GM23338 (cell line): ENCODE measurements around the gene MGAT4B. TPM values are rescaled to one million over a fixed set of nuclear protein-coding genes. Genes with fewer than 3 reads are reported as not detected.

ENCODE experiments used
- CREB1 ChIP-seq: fragments of 250-450 bp; sonication (Bioruptor Pico); IDR thresholded peaks from 2 replicates; pipeline ENCODE4 v1.5.0; 2020; ENCODE audit warnings: low read depth, mild to moderate bottlenecking, moderate library complexity
- EZH2 ChIP-seq: fragments of 200-600 bp; sonication (generic); IDR thresholded peaks from one replicate; pipeline ENCODE4 v1.8.0; 2017; ENCODE audit warnings: antibody characterized with exemption, mild to moderate bottlenecking, low read depth; ENCODE audit not compliant: unreplicated experiment
- EZH2phosphoT487 ChIP-seq: fragments of 200-600 bp; sonication (generic); IDR thresholded peaks from one replicate; pipeline ENCODE4 v1.8.1; 2018; ENCODE audit warnings: antibody characterized with exemption; ENCODE audit not compliant: unreplicated experiment
- NANOG ChIP-seq: IDR thresholded peaks from 2 replicates; pipeline ENCODE4 v1.6.1; 2016; ENCODE audit warnings: antibody characterized with exemption, borderline replicate concordance
- POLR2AphosphoS5 ChIP-seq: IDR thresholded peaks from 2 replicates; pipeline ENCODE4 v1.6.1; 2016; ENCODE audit warnings: antibody characterized with exemption, low read depth
- STAT1 ChIP-seq: IDR thresholded peaks from one replicate; pipeline ENCODE4 v1.6.1; 2016; ENCODE audit warnings: antibody characterized with exemption; ENCODE audit not compliant: unreplicated experiment
- ZNF114 ChIP-seq: fragments of 250-450 bp; sonication (Bioruptor Pico); IDR thresholded peaks from 2 replicates; pipeline ENCODE4 v1.5.0; 2020; ENCODE audit warnings: mild to moderate bottlenecking, moderate library complexity
- ZNF331 ChIP-seq: fragments of 250-450 bp; sonication (Bioruptor Pico); IDR thresholded peaks from 2 replicates; pipeline ENCODE4 v1.5.0; 2020; ENCODE audit warnings: low read depth, mild to moderate bottlenecking, moderate library complexity
- polyA plus RNA-seq: library from polyadenylated mRNA; unstranded; fragments of >200 nt; fragmentation: Nextera tagmentation; extraction: Ambion mirVana; gene quantifications from 2 replicates; pipeline ENCODE4 v1.2.1, GENCODE V29; 2016
- total RNA-seq: library from RNA; depleted of rRNA; stranded (reverse); fragments of >200 nt; shearing (Covaris generic); gene quantifications from 2 replicates; pipeline ENCODE4 v1.2.3, GENCODE V29; 2014
- TF ChIP-seq, protein P1 (sequence below): fragments of 250-450 bp; sonication (Bioruptor Pico); IDR thresholded peaks from 2 replicates; pipeline ENCODE4 v1.5.0; 2020; ENCODE audit warnings: mild to moderate bottlenecking, moderate library complexity
- TF ChIP-seq, protein P2 (sequence below): IDR thresholded peaks from 2 replicates; pipeline ENCODE4 v1.6.1; 2016; ENCODE audit warnings: antibody characterized with exemption

MGAT4B gene
- total and polyA plus RNA-seq, 2 experiments from 2014 or later, result 32.3 to 101 TPM

DNA sequence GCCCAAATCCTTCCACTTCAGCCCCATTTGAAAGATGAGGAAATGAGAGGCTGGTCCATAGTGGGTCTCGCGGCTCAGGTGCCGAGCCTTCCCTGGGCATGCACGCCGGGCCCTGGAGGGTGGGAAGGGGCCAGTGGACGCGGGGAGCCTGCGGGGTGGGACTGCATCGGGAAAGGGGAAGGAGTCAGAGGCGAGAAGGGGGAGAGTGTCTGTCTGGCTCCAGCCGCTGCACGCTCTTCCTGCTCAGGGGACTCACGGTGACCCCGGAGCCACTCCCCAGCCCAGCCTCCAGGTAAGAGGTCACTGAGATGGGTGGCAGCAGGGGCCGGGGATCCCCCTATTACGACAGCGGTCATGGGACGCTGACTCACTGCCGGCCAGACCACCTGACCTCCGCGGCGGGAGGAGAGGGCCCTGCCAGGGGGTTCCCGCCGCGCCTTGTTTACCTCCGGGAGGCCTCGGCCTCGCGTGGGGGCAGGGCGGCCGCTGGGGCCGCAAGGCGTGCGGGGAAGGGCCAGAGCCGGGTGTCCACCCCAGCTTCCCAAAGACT lies 12.2 kb upstream of the MGAT4B start (continued):
- TF ChIP-seq, protein P1, sequence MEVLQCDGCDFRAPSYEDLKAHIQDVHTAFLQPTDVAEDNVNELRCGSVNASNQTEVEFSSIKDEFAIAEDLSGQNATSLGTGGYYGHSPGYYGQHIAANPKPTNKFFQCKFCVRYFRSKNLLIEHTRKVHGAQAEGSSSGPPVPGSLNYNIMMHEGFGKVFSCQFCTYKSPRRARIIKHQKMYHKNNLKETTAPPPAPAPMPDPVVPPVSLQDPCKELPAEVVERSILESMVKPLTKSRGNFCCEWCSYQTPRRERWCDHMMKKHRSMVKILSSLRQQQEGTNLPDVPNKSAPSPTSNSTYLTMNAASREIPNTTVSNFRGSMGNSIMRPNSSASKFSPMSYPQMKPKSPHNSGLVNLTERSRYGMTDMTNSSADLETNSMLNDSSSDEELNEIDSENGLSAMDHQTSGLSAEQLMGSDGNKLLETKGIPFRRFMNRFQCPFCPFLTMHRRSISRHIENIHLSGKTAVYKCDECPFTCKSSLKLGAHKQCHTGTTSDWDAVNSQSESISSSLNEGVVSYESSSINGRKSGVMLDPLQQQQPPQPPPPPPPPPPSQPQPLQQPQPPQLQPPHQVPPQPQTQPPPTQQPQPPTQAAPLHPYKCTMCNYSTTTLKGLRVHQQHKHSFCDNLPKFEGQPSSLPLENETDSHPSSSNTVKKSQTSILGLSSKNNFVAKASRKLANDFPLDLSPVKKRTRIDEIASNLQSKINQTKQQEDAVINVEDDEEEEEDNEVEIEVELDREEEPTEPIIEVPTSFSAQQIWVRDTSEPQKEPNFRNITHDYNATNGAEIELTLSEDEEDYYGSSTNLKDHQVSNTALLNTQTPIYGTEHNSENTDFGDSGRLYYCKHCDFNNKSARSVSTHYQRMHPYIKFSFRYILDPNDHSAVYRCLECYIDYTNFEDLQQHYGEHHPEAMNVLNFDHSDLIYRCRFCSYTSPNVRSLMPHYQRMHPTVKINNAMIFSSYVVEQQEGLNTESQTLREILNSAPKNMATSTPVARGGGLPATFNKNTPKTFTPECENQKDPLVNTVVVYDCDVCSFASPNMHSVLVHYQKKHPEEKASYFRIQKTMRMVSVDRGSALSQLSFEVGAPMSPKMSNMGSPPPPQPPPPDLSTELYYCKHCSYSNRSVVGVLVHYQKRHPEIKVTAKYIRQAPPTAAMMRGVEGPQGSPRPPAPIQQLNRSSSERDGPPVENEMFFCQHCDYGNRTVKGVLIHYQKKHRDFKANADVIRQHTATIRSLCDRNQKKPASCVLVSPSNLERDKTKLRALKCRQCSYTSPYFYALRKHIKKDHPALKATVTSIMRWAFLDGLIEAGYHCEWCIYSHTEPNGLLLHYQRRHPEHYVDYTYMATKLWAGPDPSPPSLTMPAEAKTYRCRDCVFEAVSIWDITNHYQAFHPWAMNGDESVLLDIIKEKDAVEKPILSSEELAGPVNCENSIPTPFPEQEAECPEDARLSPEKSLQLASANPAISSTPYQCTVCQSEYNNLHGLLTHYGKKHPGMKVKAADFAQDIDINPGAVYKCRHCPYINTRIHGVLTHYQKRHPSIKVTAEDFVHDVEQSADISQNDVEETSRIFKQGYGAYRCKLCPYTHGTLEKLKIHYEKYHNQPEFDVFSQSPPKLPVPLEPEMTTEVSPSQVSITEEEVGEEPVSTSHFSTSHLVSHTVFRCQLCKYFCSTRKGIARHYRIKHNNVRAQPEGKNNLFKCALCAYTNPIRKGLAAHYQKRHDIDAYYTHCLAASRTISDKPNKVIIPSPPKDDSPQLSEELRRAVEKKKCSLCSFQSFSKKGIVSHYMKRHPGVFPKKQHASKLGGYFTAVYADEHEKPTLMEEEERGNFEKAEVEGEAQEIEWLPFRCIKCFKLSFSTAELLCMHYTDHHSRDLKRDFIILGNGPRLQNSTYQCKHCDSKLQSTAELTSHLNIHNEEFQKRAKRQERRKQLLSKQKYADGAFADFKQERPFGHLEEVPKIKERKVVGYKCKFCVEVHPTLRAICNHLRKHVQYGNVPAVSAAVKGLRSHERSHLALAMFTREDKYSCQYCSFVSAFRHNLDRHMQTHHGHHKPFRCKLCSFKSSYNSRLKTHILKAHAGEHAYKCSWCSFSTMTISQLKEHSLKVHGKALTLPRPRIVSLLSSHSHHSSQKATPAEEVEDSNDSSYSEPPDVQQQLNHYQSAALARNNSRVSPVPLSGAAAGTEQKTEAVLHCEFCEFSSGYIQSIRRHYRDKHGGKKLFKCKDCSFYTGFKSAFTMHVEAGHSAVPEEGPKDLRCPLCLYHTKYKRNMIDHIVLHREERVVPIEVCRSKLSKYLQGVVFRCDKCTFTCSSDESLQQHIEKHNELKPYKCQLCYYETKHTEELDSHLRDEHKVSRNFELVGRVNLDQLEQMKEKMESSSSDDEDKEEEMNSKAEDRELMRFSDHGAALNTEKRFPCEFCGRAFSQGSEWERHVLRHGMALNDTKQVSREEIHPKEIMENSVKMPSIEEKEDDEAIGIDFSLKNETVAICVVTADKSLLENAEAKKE (CRISPR knock-in tag), result no peak
- TF ChIP-seq ZNF114 (CRISPR knock-in tag) (no peak), ZNF331 (no peak), NANOG (no peak), EZH2 (no peak), STAT1 (no peak), EZH2phosphoT487 (no peak), POLR2AphosphoS5 (peak; percentile 52), CREB1 (CRISPR knock-in tag) (peak; percentile 81)
- TF ChIP-seq, protein P2, sequence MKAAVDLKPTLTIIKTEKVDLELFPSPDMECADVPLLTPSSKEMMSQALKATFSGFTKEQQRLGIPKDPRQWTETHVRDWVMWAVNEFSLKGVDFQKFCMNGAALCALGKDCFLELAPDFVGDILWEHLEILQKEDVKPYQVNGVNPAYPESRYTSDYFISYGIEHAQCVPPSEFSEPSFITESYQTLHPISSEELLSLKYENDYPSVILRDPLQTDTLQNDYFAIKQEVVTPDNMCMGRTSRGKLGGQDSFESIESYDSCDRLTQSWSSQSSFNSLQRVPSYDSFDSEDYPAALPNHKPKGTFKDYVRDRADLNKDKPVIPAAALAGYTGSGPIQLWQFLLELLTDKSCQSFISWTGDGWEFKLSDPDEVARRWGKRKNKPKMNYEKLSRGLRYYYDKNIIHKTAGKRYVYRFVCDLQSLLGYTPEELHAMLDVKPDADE, result 0 out of 2 replicates have a peak, but pooled peaks have one; percentile 36
